Epidermal melanocyte (primary cell): ENCODE measurements around the gene DLL1.

Experiments
- DNase-seq: peaks from one replicate; pipeline ENCODE4 v3.0.0; 2011; ENCODE audit warnings: low spot score; ENCODE audit not compliant: insufficient read length

Gene DLL1

GRCh38 chr6:170283212-170284081 lies 7.4 kb downstream of the DLL1 start:
- DNase-seq, result no peak

- DNase-seq, result no peak
These were observed 8.2 kb downstream of the DLL1 start for GRCh38 chr6:170282512-170283158.

- no peak for DNase-seq
These were observed 9.3 kb downstream of the DLL1 start for GRCh38 chr6:170281331-170282292.

- DNase-seq, result no peak
These were observed 10.2 kb downstream of the DLL1 start for GRCh38 chr6:170280689-170281045.

GRCh38 chr6:170279977-170280688 lies 10.7 kb downstream of the DLL1 start:
- no peak for DNase-seq

- no peak for DNase-seq
These were observed 11.5 kb downstream of the DLL1 start for GRCh38 chr6:170279426-170279825.

GRCh38 chr6:170278743-170279094 lies 12.2 kb downstream of the DLL1 start:
- no peak for DNase-seq

- DNase-seq, result no peak
These were observed 12.8 kb downstream of the DLL1 start for GRCh38 chr6:170277893-170278742.

GRCh38 chr6:170276369-170277057 lies 14.4 kb downstream of the DLL1 start:
- DNase-seq, result no peak

- DNase-seq, result no peak
These were observed 15.9 kb downstream of the DLL1 start for GRCh38 chr6:170274713-170275560.

GRCh38 chr6:170273681-170274080 lies 17.2 kb downstream of the DLL1 start:
- no peak for DNase-seq

- no peak for DNase-seq
These were observed 17.7 kb downstream of the DLL1 start for GRCh38 chr6:170273191-170273590.

GRCh38 chr6:170272341-170273065 lies 18.4 kb downstream of the DLL1 start:
- no peak for DNase-seq

- DNase-seq, result no peak
These were observed 19.0 kb downstream of the DLL1 start for GRCh38 chr6:170271771-170272314.

GRCh38 chr6:170270984-170271593 lies 19.8 kb downstream of the DLL1 start:
- no peak for DNase-seq

- DNase-seq, result no peak
These were observed 20.9 kb downstream of the DLL1 start for GRCh38 chr6:170269846-170270541.
